Coronary artery (tissue), 2 donors: ENCODE measurements around the gene BID.

ENCODE experiments used
- DNase-seq: peaks from one replicate; pipeline ENCODE4 v3.0.0-alpha.2; 2017; ENCODE audit warnings: low spot score
- H3K27ac ChIP-seq, 2 donors: fragments of 200-600 bp; sonication (generic); one replicate each; pipeline ENCODE4 v1.5.1; 2016 to 2019
- H3K4me3 ChIP-seq: fragments of 200-600 bp; sonication (generic); 2 replicates; pipeline ENCODE4 v1.5.1; 2016; ENCODE audit warnings: mild to moderate bottlenecking, moderate library complexity
- CTCF ChIP-seq: fragments of 200-600 bp; sonication (generic); IDR thresholded peaks from one replicate; pipeline ENCODE4 v1.5.1; 2019; ENCODE audit warnings: antibody characterized with exemption

BID gene

GRCh38 chr22:17783312-17783711, 9.0 kb upstream of the BID start:
- DNase-seq, result no peak
- no peak for TF ChIP-seq CTCF
- Histone ChIP-seq H3K4me3 (no peak overlapping the region), H3K27ac (no peak overlapping the region)

- Histone ChIP-seq H3K4me3 (no peak overlapping the region), H3K27ac (no peak overlapping the region)
- no peak for TF ChIP-seq CTCF
- no peak for DNase-seq
Measured at GRCh38 chr22:17782621-17783020, 8.4 kb upstream of the BID start.

GRCh38 chr22:17782158-17782557, 7.9 kb upstream of the BID start:
- DNase-seq, result no peak
- no peak for TF ChIP-seq CTCF
- H3K27ac ChIP-seq, result no peak overlapping the region
- H3K4me3 ChIP-seq, result no peak overlapping the region

- Histone ChIP-seq H3K27ac (no peak overlapping the region), H3K4me3 (no peak overlapping the region)
- no peak for TF ChIP-seq CTCF
- DNase-seq, result no peak
Measured at GRCh38 chr22:17781319-17782031, 7.2 kb upstream of the BID start.

GRCh38 chr22:17780741-17781318, 6.6 kb upstream of the BID start:
- TF ChIP-seq CTCF, result no peak
- DNase-seq, result no peak
- Histone ChIP-seq H3K27ac (no peak overlapping the region), H3K4me3 (no peak overlapping the region)

GRCh38 chr22:17780116-17780740, 6.0 kb upstream of the BID start:
- DNase-seq, result no peak
- no peak for TF ChIP-seq CTCF
- H3K27ac ChIP-seq, result no peak overlapping the region
- no peak overlapping the region for H3K4me3 ChIP-seq
